Esophagus muscularis mucosa (tissue), 3 donors: ENCODE measurements around the gene RPP40.
"Not testable (repeated sequence)": the region's sequence is repeated elsewhere in the genome, so short reads cannot be mapped to it uniquely, and the experiment has no call there.

Source experiments
- POLR2A ChIP-seq: fragments of 450-650 bp; IDR thresholded peaks from one replicate; pipeline ENCODE4 v1.6.1; 2017; ENCODE audit warnings: antibody characterized with exemption, moderate library complexity, mild to moderate bottlenecking, low read depth
- TF ChIP-seq, protein P1 (sequence below), 3 experiments: fragments of 200-600 bp in 2 of 3; fragments of 450-650 bp in 1 of 3; sonication (generic) in 2 of 3; IDR thresholded peaks; one replicate each; pipeline ENCODE4 v1.5.1; 2017 to 2019; ENCODE audit warnings: antibody characterized with exemption in 3 of 3, mild to moderate bottlenecking in 2 of 3, moderate library complexity in 1 of 3

DNA sequence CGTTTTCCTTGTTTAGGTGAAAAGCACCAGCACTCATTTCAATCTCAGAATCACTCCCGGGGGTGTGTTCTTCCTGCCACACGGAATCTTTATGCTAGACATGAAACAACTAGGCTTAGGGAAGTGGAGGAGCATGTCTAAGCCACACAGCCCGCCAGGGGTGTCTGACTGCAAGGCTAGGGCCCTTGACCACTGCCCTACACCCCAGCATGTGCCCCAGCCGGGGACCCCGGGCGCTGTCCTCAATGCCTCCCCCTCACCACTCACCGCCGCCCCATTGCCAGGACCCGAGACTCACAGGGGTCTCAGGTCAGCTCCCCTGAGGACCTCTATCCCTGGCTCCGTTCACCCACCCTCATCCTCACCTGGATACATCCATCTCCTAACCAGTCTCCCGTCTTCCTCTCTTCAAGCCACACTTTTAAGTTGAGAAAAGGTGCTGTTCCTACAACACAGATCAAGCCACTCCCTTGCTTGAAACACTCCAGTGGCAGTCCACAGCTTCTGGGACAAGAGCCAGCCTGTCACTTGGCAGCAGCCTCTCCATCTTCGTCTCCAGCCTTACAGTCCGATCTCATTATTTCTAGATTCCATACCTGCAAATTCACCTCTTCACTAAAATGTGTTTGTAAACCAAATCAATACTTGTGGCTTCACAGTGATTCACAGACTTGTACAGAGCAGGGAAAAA lies 29.5 kb upstream of the RPP40 start:
- TF ChIP-seq, protein P1, sequence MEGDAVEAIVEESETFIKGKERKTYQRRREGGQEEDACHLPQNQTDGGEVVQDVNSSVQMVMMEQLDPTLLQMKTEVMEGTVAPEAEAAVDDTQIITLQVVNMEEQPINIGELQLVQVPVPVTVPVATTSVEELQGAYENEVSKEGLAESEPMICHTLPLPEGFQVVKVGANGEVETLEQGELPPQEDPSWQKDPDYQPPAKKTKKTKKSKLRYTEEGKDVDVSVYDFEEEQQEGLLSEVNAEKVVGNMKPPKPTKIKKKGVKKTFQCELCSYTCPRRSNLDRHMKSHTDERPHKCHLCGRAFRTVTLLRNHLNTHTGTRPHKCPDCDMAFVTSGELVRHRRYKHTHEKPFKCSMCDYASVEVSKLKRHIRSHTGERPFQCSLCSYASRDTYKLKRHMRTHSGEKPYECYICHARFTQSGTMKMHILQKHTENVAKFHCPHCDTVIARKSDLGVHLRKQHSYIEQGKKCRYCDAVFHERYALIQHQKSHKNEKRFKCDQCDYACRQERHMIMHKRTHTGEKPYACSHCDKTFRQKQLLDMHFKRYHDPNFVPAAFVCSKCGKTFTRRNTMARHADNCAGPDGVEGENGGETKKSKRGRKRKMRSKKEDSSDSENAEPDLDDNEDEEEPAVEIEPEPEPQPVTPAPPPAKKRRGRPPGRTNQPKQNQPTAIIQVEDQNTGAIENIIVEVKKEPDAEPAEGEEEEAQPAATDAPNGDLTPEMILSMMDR (IDR thresholded peaks at IDR 0.05) = not testable (repeated sequence)
- TF ChIP-seq POLR2A = not testable (repeated sequence)
